H1 (cell line): ENCODE measurements around the gene CACNG6. TPM values are rescaled to one million over a fixed set of nuclear protein-coding genes. Genes with fewer than 3 reads are reported as not detected.

Experiments
- CTCF ChIA-PET: fragments of 300-600 bp; sonication (Branson Sonifier 250); formaldehyde crosslinking; loops from one replicate; lab custom pipeline; 2021; ENCODE audit not compliant: partially characterized antibody; lab: Charles Lee
- POLR2A ChIA-PET: fragments of 300-600 bp; sonication (Branson Sonifier 250); formaldehyde crosslinking; loops from one replicate; lab custom pipeline; 2021; ENCODE audit warnings: inconsistent platforms; ENCODE audit not compliant: partially characterized antibody; lab: Charles Lee
- DNase-seq, 2 experiments: peaks; one replicate each; pipeline versions ENCODE4 v3.0.0 to v3.0.0-alpha.2; 2010 to 2022; ENCODE audit warnings: low spot score in 2 of 2, low read depth in 1 of 2, mixed read lengths in 1 of 2
- FAIRE-seq: peaks from 2 replicates; lab custom pipeline; 2011; peaks lifted over from hg19 to GRCh38; lab: Jason Lieb, UNC
- H2AFZ ChIP-seq: 2 replicates; pipeline ENCODE4 v1.8.1; 2012; ENCODE audit warnings: low read length, inconsistent platforms
- H2AK5ac ChIP-seq: 2 replicates; pipeline ENCODE4 v1.6.1; 2013; ENCODE audit warnings: low read depth, low read length
- H2BK120ac ChIP-seq: replicated peaks from 2 replicates; pipeline ENCODE3; 2013; ENCODE audit warnings: low read depth, low read length, inconsistent platforms
- H2BK12ac ChIP-seq: 2 replicates; pipeline ENCODE4 v1.6.1; 2013; ENCODE audit warnings: low read depth, low read length
- H2BK15ac ChIP-seq: 2 replicates; pipeline ENCODE4 v1.6.1; 2013; ENCODE audit warnings: low read length
- H2BK20ac ChIP-seq: 2 replicates; pipeline ENCODE4 v1.6.1; 2013; ENCODE audit warnings: low read length
- H2BK5ac ChIP-seq: 2 replicates; pipeline ENCODE4 v1.6.1; 2013; ENCODE audit warnings: low read depth, low read length
- H3K14ac ChIP-seq: 2 replicates; pipeline ENCODE4 v1.6.1; 2013; ENCODE audit warnings: inconsistent platforms; ENCODE audit not compliant: insufficient read length
- H3K18ac ChIP-seq: 2 replicates; pipeline ENCODE4 v1.6.1; 2013; ENCODE audit warnings: low read length; ENCODE audit errors: extremely low read depth
- H3K23ac ChIP-seq: 2 replicates; pipeline ENCODE4 v1.6.1; 2013; ENCODE audit warnings: inconsistent platforms; ENCODE audit not compliant: insufficient read length
- H3K23me2 ChIP-seq: 2 replicates; pipeline ENCODE4 v1.6.1; 2013; ENCODE audit warnings: low read depth, low read length
- H3K27ac ChIP-seq: 2 replicates; pipeline ENCODE4 v1.6.1; 2011; ENCODE audit warnings: low read depth, low read length, inconsistent platforms
- H3K27me3 ChIP-seq, 4 experiments: replicated peaks in 1 of 4; 1 replicate in 1 of 4; 2 replicates in 3 of 4; pipeline versions ENCODE4 v1.6.1 to v1.8.1; 2011 to 2013; ENCODE audit warnings: low read length in 3 of 4, mild to moderate bottlenecking in 3 of 4, inconsistent platforms in 2 of 4, mixed read lengths in 2 of 4, moderate library complexity in 1 of 4; ENCODE audit not compliant: control insufficient read depth in 3 of 4, insufficient read depth in 3 of 4; ENCODE audit errors: extremely low read depth in 1 of 4
- H3K36me3 ChIP-seq, 4 experiments: 2 replicates each; pipeline versions ENCODE4 v1.6.1 to v1.8.1; 2011 to 2013; ENCODE audit warnings: mild to moderate bottlenecking in 4 of 4, low read length in 3 of 4, moderate library complexity in 2 of 4, control low read depth in 1 of 4, inconsistent platforms in 1 of 4; ENCODE audit not compliant: insufficient read depth in 4 of 4, control insufficient read depth in 2 of 4
- H3K4ac ChIP-seq: replicated peaks from 2 replicates; pipeline ENCODE3; 2013; ENCODE audit warnings: low read length, low read depth, mixed read lengths, inconsistent platforms; ENCODE audit not compliant: insufficient read length
- H3K4me1 ChIP-seq, 4 experiments: replicated peaks in 1 of 4; 1 replicate in 1 of 4; 2 replicates in 3 of 4; pipeline versions ENCODE4 v1.6.1 to v1.8.1; 2011 to 2013; ENCODE audit warnings: low read length in 3 of 4, inconsistent platforms in 2 of 4, mixed read lengths in 1 of 4; ENCODE audit not compliant: insufficient read depth in 4 of 4, control insufficient read depth in 3 of 4
- H3K4me2 ChIP-seq, 2 experiments: 2 replicates each; pipeline versions ENCODE4 v1.6.1 to v1.8.1; 2011 to 2013; ENCODE audit warnings: low read depth in 2 of 2, low read length in 2 of 2, control low read depth in 1 of 2, inconsistent platforms in 1 of 2, mild to moderate bottlenecking in 1 of 2; ENCODE audit not compliant: insufficient read depth in 1 of 2
- H3K4me3 ChIP-seq, 4 experiments: fragments of 200-600, 300-600 bp in 1 of 4; sonication (generic), shearing (Covaris generic), sonication (Bioruptor Twin) in 1 of 4; 2 replicates each; pipeline versions ENCODE4 v1.5.1 to v1.8.1; 2011 to 2016; ENCODE audit warnings: low read length in 4 of 4, low read depth in 3 of 4, control low read depth in 2 of 4, inconsistent platforms in 2 of 4, mild to moderate bottlenecking in 2 of 4, mixed read lengths in 1 of 4, moderate library complexity in 1 of 4; ENCODE audit not compliant: insufficient read depth in 2 of 4; ENCODE audit errors: extremely low read depth in 1 of 4
- H3K56ac ChIP-seq: replicated peaks from 2 replicates; pipeline ENCODE3; 2013; ENCODE audit warnings: low read depth, mild to moderate bottlenecking, mixed read lengths, low read length, inconsistent platforms; ENCODE audit not compliant: insufficient read length
- H3K79me1 ChIP-seq: 2 replicates; pipeline ENCODE4 v1.6.1; 2013; ENCODE audit warnings: low read depth, low read length, control low read depth
- H3K79me2 ChIP-seq, 2 experiments: 2 replicates each; pipeline versions ENCODE4 v1.6.1 to v1.8.1; 2012 to 2013; ENCODE audit warnings: low read length in 2 of 2, mild to moderate bottlenecking in 2 of 2, inconsistent platforms in 1 of 2; ENCODE audit not compliant: insufficient read depth in 2 of 2, control insufficient read depth in 1 of 2
- H3K9ac ChIP-seq, 4 experiments: replicated peaks in 1 of 4; 1 replicate in 1 of 4; 2 replicates in 3 of 4; pipeline versions ENCODE4 v1.6.1 to v1.8.1; 2011 to 2013; ENCODE audit warnings: low read depth in 3 of 4, low read length in 3 of 4, control low read depth in 2 of 4, mild to moderate bottlenecking in 2 of 4, moderate library complexity in 2 of 4, inconsistent platforms in 1 of 4; ENCODE audit errors: extremely low read depth in 1 of 4
- H3K9me3 ChIP-seq, 2 experiments: 2 replicates each; pipeline versions ENCODE4 v1.6.1 to v1.8.1; 2012 to 2013; ENCODE audit warnings: mild to moderate bottlenecking in 2 of 2, moderate library complexity in 2 of 2, control low read depth in 1 of 2, inconsistent platforms in 1 of 2, low read depth in 1 of 2, low read length in 1 of 2, mixed read lengths in 1 of 2; ENCODE audit not compliant: insufficient read depth in 2 of 2
- H4K20me1 ChIP-seq, 2 experiments: replicated peaks in 1 of 2; 2 replicates each; pipeline versions ENCODE3 to v1.8.1; 2011 to 2013; ENCODE audit warnings: inconsistent platforms in 2 of 2, low read length in 2 of 2, mild to moderate bottlenecking in 1 of 2; ENCODE audit not compliant: insufficient read depth in 2 of 2, control insufficient read depth in 1 of 2
- H4K5ac ChIP-seq: 2 replicates; pipeline ENCODE4 v1.6.1; 2013; ENCODE audit warnings: low read length, low read depth, mixed read lengths, inconsistent platforms; ENCODE audit not compliant: insufficient read length
- H4K8ac ChIP-seq: 2 replicates; pipeline ENCODE4 v1.8.0; 2013; ENCODE audit warnings: mild to moderate bottlenecking, moderate library complexity, low read length, inconsistent platforms; ENCODE audit not compliant: insufficient read depth; ENCODE audit errors: extremely low read depth
- H4K91ac ChIP-seq: replicated peaks from 2 replicates; pipeline ENCODE3; 2013; ENCODE audit warnings: low read length, mixed read lengths, inconsistent platforms; ENCODE audit not compliant: insufficient read length
- ASH2L ChIP-seq: fragments of 200-600, 300-600 bp; sonication (generic); IDR thresholded peaks from one replicate; pipeline ENCODE4 v1.7.1; 2017; ENCODE audit warnings: low read length
- BACH1 ChIP-seq: IDR thresholded peaks from 2 replicates; pipeline ENCODE4 v1.6.1; 2012; ENCODE audit warnings: low read length, improper control_type of control experiment
- CBX5 ChIP-seq: fragments of 300-800, 300-1000 bp; sonication (generic); IDR thresholded peaks from 2 replicates; pipeline ENCODE4 v1.7.1; 2016; ENCODE audit warnings: antibody characterized with exemption, low read length, low read depth
- CHD1 ChIP-seq: IDR thresholded peaks from 2 replicates; pipeline ENCODE4 v1.6.1; 2012; ENCODE audit warnings: low read depth, low read length, improper control_type of control experiment
- GABPA ChIP-seq: IDR thresholded peaks from 2 replicates; pipeline ENCODE4 v1.6.1; 2011; ENCODE audit warnings: mild to moderate bottlenecking, low read length, moderate library complexity, borderline replicate concordance; ENCODE audit not compliant: insufficient read depth
- SP1 ChIP-seq: IDR thresholded peaks from 2 replicates; pipeline ENCODE4 v1.6.1; 2011; ENCODE audit warnings: low read depth, low read length
- SP4 ChIP-seq: IDR thresholded peaks from 2 replicates; pipeline ENCODE4 v1.6.1; 2012; ENCODE audit warnings: low read length, inconsistent platforms
- SUZ12 ChIP-seq: fragments of 200-600 bp; sonication (generic); IDR thresholded peaks from 2 replicates; pipeline ENCODE4 v1.6.1; 2012; ENCODE audit warnings: mild to moderate bottlenecking, inconsistent platforms, low read length, moderate library complexity, mixed read lengths
- TAF7 ChIP-seq: optimal IDR thresholded peaks from 2 replicates; pipeline ENCODE3; 2011; ENCODE audit warnings: low read depth, mild to moderate bottlenecking, inconsistent platforms, low read length, moderate library complexity, borderline replicate concordance
- TCF12 ChIP-seq: IDR thresholded peaks from 2 replicates; pipeline ENCODE4 v1.6.1; 2011; ENCODE audit warnings: low read depth, mild to moderate bottlenecking, low read length
- TEAD4 ChIP-seq: IDR thresholded peaks from 2 replicates; pipeline ENCODE4 v1.6.1; 2012; ENCODE audit warnings: low read depth, low read length, inconsistent platforms, mixed read lengths
- WGBS, 2 experiments: shearing (Covaris generic) in 1 of 2; methylation state at CpG; one replicate each; pipeline versions ENCODE4 v1.1.6 to v1.1.7; 2013 to 2015; ENCODE audit warnings: low lambda C conversion rate in 2 of 2, mixed read lengths in 2 of 2, inconsistent platforms in 1 of 2, low coverage in 1 of 2, missing lambda C conversion rate in 1 of 2; ENCODE audit not compliant: insufficient replicate concordance in 2 of 2, insufficient coverage in 1 of 2, insufficient read length in 1 of 2; ENCODE audit errors: extremely low coverage in 1 of 2, missing lambda C conversion rate in 1 of 2; 5-methylcytosine and 5-hydroxymethylcytosine counted together
- polyA plus RNA-seq, 7 experiments: library from polyadenylated mRNA; depleted of rRNA in 3 of 7; stranded (reverse) in 5 of 7; unstranded in 2 of 7; fragments of >200 nt in 5 of 7; fragments of 200-250 nt in 2 of 7; gene quantifications; 1 replicate in 5 of 7; 2 replicates in 1 of 7; 4 replicates in 1 of 7; pipeline versions ENCODE4 v1.2.1 to v1.2.3, GENCODE V29; 2011 to 2013; ENCODE audit warnings: missing spikeins in 2 of 7, mixed read lengths in 2 of 7
- total RNA-seq: library from RNA; stranded (reverse); fragmentation: NEBNext Ultra II Directional; extraction: Animal tissue kit (Norgen Biotek cat#: 25700); gene quantifications from 2 replicates; pipeline ENCODE4 v1.2.1, GENCODE V29; 2021
- TF ChIP-seq, protein P1 (sequence below), 3 experiments: IDR thresholded peaks; 1 replicate in 2 of 3; 2 replicates in 1 of 3; pipeline versions ENCODE4 v1.5.1 to v1.6.1; 2011; ENCODE audit warnings: low read length in 3 of 3, mild to moderate bottlenecking in 3 of 3, inconsistent platforms in 2 of 3, low read depth in 1 of 3, moderate library complexity in 1 of 3; ENCODE audit not compliant: insufficient read depth in 1 of 3; ENCODE audit errors: control extremely low read depth in 1 of 3

CACNG6 gene
- total and polyA plus RNA-seq, 2 of the 8 experiments (the other 6 are each of a cell fraction or from before 2014, with no cell fraction given) = 1.2 to 1.6 TPM

- Histone ChIP-seq H3K4me2 (no peak overlapping the region), H2BK12ac (peak overlapping the region; percentile 46; the same call in 1 of the 2 replicates), H3K23me2 (no peaks in the 10 kb centered on the region), H3K27ac (no peak overlapping the region), H4K91ac (no peak overlapping the region), H3K4me3 (no peak overlapping the region), H2AK5ac (peak overlapping the region; percentile 97; the same call in 1 of the 2 replicates), H2AFZ (no peak overlapping the region), H3K79me2 (no peaks in the 10 kb centered on the region), H3K18ac (no peak overlapping the region), H3K56ac (no peak overlapping the region), H3K79me1 (no peaks in the 10 kb centered on the region), H3K23ac (no peak overlapping the region), H4K5ac (no peak overlapping the region), H2BK5ac (no peak overlapping the region), H2BK120ac (no peak overlapping the region), H2BK20ac (peak overlapping the region; percentile 72; the same call in 1 of the 2 replicates), H3K4ac (no peak overlapping the region), H4K20me1 (no peaks in the 10 kb centered on the region), H4K8ac (no peak overlapping the region), H3K9me3 (no peaks in the 10 kb centered on the region), H3K27me3 (no peaks in the 10 kb centered on the region), H3K36me3 (no peaks in the 10 kb centered on the region; a peak in 1 of 8 replicates)
- no peak for FAIRE-seq
- no peak for DNase-seq
- ChIA-PET POLR2A (interaction anchor here (0.9 to 2.5 kb wide), 9 partner anchors 9 to 83 kb away, joined by 3 to 14 read pairs (median 3); no protein-coding TSS in a partner anchor), CTCF (interaction anchor here (1.0 to 3.2 kb wide), 8 partner anchors 10 to 160 kb away, joined by 3 to 14 read pairs (median 6); no protein-coding TSS in a partner anchor)
- 81% methylated on average over 11 of the region's 11 CpGs; no CpG with 5 or more reads in 1 of the 2 experiments for WGBS, 2 experiments
- TF ChIP-seq TCF12 (no peak), CHD1 (no peak), CBX5 (no peak), ASH2L (no peak), SP1 (no peak), GABPA (no peak), SUZ12 (no peak), BACH1 (no peak), TAF7 (no peak), TEAD4 (no peak), SP4 (no peak)
- TF ChIP-seq, protein P1, sequence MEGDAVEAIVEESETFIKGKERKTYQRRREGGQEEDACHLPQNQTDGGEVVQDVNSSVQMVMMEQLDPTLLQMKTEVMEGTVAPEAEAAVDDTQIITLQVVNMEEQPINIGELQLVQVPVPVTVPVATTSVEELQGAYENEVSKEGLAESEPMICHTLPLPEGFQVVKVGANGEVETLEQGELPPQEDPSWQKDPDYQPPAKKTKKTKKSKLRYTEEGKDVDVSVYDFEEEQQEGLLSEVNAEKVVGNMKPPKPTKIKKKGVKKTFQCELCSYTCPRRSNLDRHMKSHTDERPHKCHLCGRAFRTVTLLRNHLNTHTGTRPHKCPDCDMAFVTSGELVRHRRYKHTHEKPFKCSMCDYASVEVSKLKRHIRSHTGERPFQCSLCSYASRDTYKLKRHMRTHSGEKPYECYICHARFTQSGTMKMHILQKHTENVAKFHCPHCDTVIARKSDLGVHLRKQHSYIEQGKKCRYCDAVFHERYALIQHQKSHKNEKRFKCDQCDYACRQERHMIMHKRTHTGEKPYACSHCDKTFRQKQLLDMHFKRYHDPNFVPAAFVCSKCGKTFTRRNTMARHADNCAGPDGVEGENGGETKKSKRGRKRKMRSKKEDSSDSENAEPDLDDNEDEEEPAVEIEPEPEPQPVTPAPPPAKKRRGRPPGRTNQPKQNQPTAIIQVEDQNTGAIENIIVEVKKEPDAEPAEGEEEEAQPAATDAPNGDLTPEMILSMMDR (IDR thresholded peaks at IDR 0.05; ENCODE audit: control extremely low read depth in 1 of 3, insufficient read depth in 1 of 3, low read depth in 1 of 3, low read length in 3 of 3) = no peak
- TF ChIP-seq, all 59 proteins: peak for 0
- Histone ChIP-seq H3K9ac (no peak overlapping the region), H3K14ac (no peak overlapping the region), H3K4me1 (peaks cover 0 to 7% (median 2%) of the 10 kb centered on the region in 4 experiments; a peak in 3 of 7 replicates), H2BK15ac (peak overlapping the region; percentile 3; the same call in 1 of the 2 replicates)
Observed at GRCh38 chr19:53951436-53951835, 40.0 kb upstream of the CACNG6 start.
